ENCODE data around the gene FHAD1.

- TF ChIP-seq RXRA (IDR thresholded peaks at IDR 0.05) = no peak
- TF ChIP-seq REST (IDR thresholded peaks at IDR 0.05) = no peak
- TF ChIP-seq, protein P1, sequence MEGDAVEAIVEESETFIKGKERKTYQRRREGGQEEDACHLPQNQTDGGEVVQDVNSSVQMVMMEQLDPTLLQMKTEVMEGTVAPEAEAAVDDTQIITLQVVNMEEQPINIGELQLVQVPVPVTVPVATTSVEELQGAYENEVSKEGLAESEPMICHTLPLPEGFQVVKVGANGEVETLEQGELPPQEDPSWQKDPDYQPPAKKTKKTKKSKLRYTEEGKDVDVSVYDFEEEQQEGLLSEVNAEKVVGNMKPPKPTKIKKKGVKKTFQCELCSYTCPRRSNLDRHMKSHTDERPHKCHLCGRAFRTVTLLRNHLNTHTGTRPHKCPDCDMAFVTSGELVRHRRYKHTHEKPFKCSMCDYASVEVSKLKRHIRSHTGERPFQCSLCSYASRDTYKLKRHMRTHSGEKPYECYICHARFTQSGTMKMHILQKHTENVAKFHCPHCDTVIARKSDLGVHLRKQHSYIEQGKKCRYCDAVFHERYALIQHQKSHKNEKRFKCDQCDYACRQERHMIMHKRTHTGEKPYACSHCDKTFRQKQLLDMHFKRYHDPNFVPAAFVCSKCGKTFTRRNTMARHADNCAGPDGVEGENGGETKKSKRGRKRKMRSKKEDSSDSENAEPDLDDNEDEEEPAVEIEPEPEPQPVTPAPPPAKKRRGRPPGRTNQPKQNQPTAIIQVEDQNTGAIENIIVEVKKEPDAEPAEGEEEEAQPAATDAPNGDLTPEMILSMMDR (IDR thresholded peaks at IDR 0.05; ENCODE audit: low read depth, low read length, missing input control) = no peak
- TF ChIP-seq YY1 (IDR thresholded peaks at IDR 0.05) = no peak
- TF ChIP-seq, protein P2, sequence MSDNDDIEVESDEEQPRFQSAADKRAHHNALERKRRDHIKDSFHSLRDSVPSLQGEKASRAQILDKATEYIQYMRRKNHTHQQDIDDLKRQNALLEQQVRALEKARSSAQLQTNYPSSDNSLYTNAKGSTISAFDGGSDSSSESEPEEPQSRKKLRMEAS (IDR thresholded peaks at IDR 0.05) = no peak
- TF ChIP-seq RAD21 (IDR thresholded peaks at IDR 0.05) = no peak
- TF ChIP-seq TAF1 (conservative IDR thresholded peaks at IDR 0.05) = no peak
These were observed 194.2 kb downstream of the FHAD1 start for GRCh38 chr1:15441247-15441646.

Measured in liver (tissue), 3 donors.